ENCODE data around the gene ZNF324B.

Gene ZNF324B

DNA sequence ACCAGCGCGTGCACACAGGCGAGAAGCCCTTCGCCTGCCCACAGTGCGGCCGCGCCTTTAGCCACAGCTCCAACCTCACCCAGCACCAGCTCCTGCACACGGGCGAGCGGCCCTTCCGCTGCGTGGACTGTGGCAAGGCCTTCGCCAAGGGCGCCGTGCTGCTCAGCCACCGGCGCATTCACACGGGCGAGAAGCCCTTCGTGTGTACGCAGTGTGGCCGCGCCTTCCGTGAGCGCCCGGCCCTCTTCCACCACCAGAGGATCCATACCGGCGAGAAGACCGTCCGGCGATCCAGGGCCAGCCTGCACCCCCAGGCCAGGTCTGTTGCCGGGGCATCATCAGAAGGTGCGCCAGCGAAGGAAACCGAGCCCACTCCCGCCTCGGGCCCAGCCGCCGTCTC, 20.3 kb downstream of the ZNF324B start:
- H3K27ac ChIP-seq (ENCODE audit: insufficient read depth, low read length, poor library complexity, severe bottlenecking) = no peak overlapping the region
- no peak overlapping the region for H3K4me3 ChIP-seq (ENCODE audit: insufficient read depth, low read depth, low read length, poor library complexity, severe bottlenecking)
- H3K36me3 ChIP-seq (ENCODE audit: control insufficient read depth, insufficient read depth, low read length) = peaks cover 8% of the 10 kb centered on the region
- H3K9me3 ChIP-seq (ENCODE audit: control insufficient read depth, low read length) = no peaks in the 10 kb centered on the region
- no peaks in the 10 kb centered on the region for H3K27me3 ChIP-seq (replicated peaks; ENCODE audit: control insufficient read depth, insufficient read depth, low read length, poor library complexity, severe bottlenecking)
- H3K4me1 ChIP-seq (ENCODE audit: control insufficient read depth, insufficient read depth, low read length, poor library complexity, severe bottlenecking) = peaks cover 22% of the 10 kb centered on the region
- DNase-seq = no peak

DNA sequence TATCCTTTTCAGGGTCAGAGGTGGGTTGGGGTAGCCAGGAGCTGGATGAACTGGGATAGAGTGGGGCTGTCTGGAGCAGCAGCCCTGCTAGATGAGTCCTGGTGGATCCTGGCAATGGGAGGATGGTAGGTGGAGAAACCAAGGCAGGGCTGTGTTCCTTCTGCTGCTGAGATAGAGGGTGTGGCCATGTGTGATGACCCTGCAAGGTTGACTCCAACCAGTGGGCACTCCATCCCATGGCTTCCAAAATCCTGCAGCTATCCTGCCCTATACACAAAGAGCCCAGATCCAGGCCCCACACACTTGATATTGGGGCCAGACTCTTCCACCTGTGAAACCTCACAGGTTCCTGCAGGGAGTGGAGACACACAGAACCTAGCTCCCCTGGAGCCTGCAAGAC, 22.4 kb downstream of the ZNF324B start:
- Histone ChIP-seq H3K27ac (ENCODE audit: insufficient read depth, low read length, poor library complexity, severe bottlenecking) (no peak overlapping the region), H3K4me3 (ENCODE audit: insufficient read depth, low read depth, low read length, poor library complexity, severe bottlenecking) (no peak overlapping the region), H3K27me3 (replicated peaks; ENCODE audit: control insufficient read depth, insufficient read depth, low read length, poor library complexity, severe bottlenecking) (no peaks in the 10 kb centered on the region), H3K9me3 (ENCODE audit: control insufficient read depth, low read length) (no peaks in the 10 kb centered on the region), H3K4me1 (ENCODE audit: control insufficient read depth, insufficient read depth, low read length, poor library complexity, severe bottlenecking) (peaks cover 14% of the 10 kb centered on the region), H3K36me3 (ENCODE audit: control insufficient read depth, insufficient read depth, low read length) (peaks cover 8% of the 10 kb centered on the region)
- DNase-seq = no peak

DNA sequence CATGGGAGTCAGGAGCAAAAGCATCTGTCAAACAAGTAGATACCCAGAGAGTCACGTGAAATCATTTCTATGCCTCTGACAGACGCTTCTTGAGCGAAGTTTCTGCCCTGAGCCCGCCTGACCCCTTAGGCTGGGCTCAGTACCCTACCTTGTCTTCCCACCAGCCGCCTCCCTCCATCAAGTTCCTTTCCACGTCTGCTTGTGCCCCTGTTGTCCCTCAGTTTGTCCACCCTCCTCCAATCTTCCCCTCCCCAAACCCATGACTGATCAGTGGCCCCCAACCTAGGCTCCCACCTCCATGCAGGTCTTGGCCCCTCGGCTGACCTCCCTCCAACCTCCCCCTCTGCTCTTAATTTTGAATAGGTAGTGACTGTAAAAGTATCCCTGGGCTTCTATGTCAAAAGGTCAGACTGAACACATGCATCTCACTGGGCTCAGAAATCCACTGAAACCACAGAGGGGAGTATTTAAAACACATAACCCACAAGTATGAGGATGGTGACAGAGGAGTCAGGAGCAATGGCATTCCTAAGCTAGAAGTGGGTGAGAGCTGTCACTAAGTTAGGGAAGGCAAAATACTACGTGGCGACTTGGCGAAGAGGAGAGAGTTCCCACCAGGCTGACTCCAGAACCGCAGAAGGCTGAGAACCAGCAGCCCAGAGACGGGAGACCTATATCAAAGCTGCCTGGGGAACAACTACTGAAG, 23.0 kb downstream of the ZNF324B start:
- H3K27me3 ChIP-seq (replicated peaks; ENCODE audit: control insufficient read depth, insufficient read depth, low read length, poor library complexity, severe bottlenecking) = no peaks in the 10 kb centered on the region
- peaks cover 5% of the 10 kb centered on the region for H3K36me3 ChIP-seq (ENCODE audit: control insufficient read depth, insufficient read depth, low read length)
- no peak overlapping the region for H3K4me3 ChIP-seq (ENCODE audit: insufficient read depth, low read depth, low read length, poor library complexity, severe bottlenecking)
- H3K27ac ChIP-seq (ENCODE audit: insufficient read depth, low read length, poor library complexity, severe bottlenecking) = peak overlapping the region; percentile 94
- no peaks in the 10 kb centered on the region for H3K9me3 ChIP-seq (ENCODE audit: control insufficient read depth, low read length)
- peaks cover 14% of the 10 kb centered on the region for H3K4me1 ChIP-seq (ENCODE audit: control insufficient read depth, insufficient read depth, low read length, poor library complexity, severe bottlenecking)
- no peak for DNase-seq

DNA sequence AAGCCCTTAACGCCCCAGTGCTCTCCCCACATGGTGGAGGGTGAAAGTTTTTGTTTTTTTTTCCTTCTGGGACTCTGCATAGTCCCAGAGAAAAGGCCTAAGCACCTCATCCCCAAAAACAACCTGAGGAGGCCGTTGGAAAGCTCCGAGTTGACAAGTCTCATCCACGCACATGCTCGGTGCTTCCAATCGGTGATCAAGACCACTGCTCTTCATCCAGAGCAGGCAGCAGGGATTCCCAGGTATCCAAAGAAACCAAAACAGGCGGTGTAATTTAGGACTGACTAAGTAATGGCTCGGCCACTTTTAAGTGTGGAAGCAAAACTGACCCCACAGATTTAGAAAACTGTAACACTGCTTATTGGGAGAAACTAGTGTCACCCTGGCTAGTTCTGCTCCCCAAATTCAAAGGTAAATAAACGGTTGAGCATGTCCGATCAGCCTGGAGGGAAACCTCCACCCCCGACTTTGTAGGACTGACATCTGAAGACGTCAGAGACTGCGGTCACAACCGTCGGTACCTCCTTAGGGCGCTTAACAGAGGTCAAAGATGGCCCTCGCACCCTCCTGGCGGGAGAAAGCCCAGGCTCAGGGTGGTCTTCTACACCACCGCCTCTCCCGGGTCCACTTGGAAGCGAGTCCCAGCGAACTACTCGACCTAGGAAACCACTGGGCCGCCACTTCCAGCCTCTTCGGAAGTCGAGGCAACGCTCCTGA, 23.7 kb downstream of the ZNF324B start:
- Histone ChIP-seq H3K9me3 (ENCODE audit: control insufficient read depth, low read length) (no peaks in the 10 kb centered on the region), H3K27ac (ENCODE audit: insufficient read depth, low read length, poor library complexity, severe bottlenecking) (peak overlapping the region; percentile 94), H3K36me3 (ENCODE audit: control insufficient read depth, insufficient read depth, low read length) (peaks cover 3% of the 10 kb centered on the region), H3K4me1 (ENCODE audit: control insufficient read depth, insufficient read depth, low read length, poor library complexity, severe bottlenecking) (peaks cover 14% of the 10 kb centered on the region), H3K4me3 (ENCODE audit: insufficient read depth, low read depth, low read length, poor library complexity, severe bottlenecking) (peak overlapping the region; percentile 64), H3K27me3 (replicated peaks; ENCODE audit: control insufficient read depth, insufficient read depth, low read length, poor library complexity, severe bottlenecking) (no peaks in the 10 kb centered on the region)
- DNase-seq = no peak

DNA sequence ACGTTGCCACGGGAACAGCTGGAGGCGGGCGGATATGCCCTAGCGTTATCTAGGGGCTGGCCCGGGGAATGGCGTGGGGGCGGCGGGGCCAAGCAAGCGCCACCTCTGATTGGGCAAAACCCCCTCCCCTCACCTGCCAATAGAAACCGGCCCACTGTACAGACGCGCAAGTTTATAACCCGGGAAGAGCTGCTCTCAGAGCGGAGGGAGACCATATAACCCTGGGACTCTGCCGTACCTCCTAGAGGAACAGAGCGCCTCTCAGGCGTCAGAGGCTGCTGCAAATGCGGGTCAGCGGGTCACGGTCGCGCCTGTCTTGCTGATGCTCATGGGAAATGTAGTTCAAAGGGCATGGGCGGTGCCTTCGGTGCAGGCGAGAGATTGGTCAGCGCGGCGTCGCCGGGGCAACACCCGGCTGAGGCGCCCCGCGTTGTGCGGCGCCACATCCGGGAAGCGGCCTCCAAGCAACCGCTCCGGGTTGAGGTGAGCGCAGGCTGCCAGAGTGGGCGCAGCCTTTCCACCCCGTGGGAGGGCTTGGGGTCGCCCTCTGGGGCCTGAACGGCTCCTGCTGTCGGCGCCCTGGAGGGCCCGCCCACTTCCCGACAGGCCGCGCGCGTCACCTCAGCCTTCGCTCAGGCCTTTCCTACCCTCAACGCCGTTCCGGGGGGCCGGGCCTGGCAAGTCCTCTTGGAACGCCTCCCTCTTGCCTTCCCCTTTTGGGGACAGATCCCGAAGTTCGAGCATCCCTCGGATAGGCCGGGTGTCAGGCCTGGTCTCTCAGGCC, 24.5 kb downstream of the ZNF324B start, which contains the start of gene ZNF446:
ZNF446 (plus strand) TSS at position 639 of the 784 bp plus-strand sequence. CDS start 867 bp downstream, outside the sequence.
- H3K9me3 ChIP-seq (ENCODE audit: control insufficient read depth, low read length) = no peaks in the 10 kb centered on the region
- H3K4me3 ChIP-seq (ENCODE audit: insufficient read depth, low read depth, low read length, poor library complexity, severe bottlenecking) = peak within 1 kb of the TSS; percentile 64
- H3K27me3 ChIP-seq (replicated peaks; ENCODE audit: control insufficient read depth, insufficient read depth, low read length, poor library complexity, severe bottlenecking) = no peaks in the 10 kb centered on the region
- H3K27ac ChIP-seq (ENCODE audit: insufficient read depth, low read length, poor library complexity, severe bottlenecking) = peak within 1 kb of the TSS; percentile 94
- peaks cover 14% of the 10 kb centered on the region for H3K4me1 ChIP-seq (ENCODE audit: control insufficient read depth, insufficient read depth, low read length, poor library complexity, severe bottlenecking)
- H3K36me3 ChIP-seq (ENCODE audit: control insufficient read depth, insufficient read depth, low read length) = peaks cover under 1% of the 10 kb centered on the region
- DNase-seq = peak; percentile 89 to 95 (median 94)

DNA sequence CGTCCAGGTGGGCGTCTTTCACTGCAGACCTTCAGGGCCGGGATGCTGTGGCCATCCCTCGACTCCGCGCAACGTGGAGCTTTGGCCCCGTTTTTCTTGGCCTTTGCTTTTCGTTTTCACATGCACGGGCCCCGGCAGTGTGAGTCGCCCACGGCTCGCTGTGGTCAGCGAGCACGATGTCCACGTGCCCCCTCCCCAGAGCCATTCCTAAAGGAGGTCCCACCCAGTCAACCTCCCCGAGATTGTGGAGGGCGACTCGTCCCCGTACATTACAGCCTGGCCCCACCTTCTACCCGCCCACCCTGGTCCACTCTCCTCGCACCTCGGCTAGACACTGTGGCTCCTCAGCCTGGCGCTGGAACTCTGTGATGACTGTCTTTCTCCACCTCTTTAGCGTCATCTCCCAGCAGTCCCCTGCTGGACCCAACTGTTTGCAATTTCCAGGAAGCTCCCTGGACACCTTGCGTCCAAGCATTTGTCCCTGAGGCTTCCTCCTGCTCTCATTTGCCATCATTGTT, 25.1 kb downstream of the ZNF324B start:
- no peaks in the 10 kb centered on the region for H3K9me3 ChIP-seq (ENCODE audit: control insufficient read depth, low read length)
- no peak for DNase-seq
- H3K27me3 ChIP-seq (replicated peaks; ENCODE audit: control insufficient read depth, insufficient read depth, low read length, poor library complexity, severe bottlenecking) = no peaks in the 10 kb centered on the region
- H3K4me3 ChIP-seq (ENCODE audit: insufficient read depth, low read depth, low read length, poor library complexity, severe bottlenecking) = peak overlapping the region; percentile 64
- H3K4me1 ChIP-seq (ENCODE audit: control insufficient read depth, insufficient read depth, low read length, poor library complexity, severe bottlenecking) = peaks cover 14% of the 10 kb centered on the region
- H3K27ac ChIP-seq (ENCODE audit: insufficient read depth, low read length, poor library complexity, severe bottlenecking) = peak overlapping the region; percentile 94
- no peaks in the 10 kb centered on the region for H3K36me3 ChIP-seq (ENCODE audit: control insufficient read depth, insufficient read depth, low read length)

DNA sequence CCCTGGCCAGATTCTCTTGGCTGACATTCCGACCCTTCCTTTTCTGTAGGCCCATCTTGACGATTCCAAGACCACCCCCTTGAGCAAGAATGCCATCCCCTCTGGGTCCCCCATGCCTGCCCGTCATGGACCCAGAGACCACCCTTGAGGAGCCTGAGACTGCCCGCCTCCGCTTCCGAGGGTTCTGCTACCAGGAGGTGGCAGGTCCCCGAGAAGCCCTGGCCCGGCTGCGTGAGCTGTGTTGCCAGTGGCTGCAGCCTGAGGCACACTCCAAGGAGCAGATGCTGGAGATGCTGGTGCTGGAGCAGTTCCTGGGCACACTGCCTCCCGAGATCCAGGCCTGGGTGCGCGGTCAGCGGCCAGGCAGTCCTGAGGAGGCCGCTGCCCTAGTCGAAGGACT, 25.7 kb downstream of the ZNF324B start:
- no peaks in the 10 kb centered on the region for H3K36me3 ChIP-seq (ENCODE audit: control insufficient read depth, insufficient read depth, low read length)
- no peak for DNase-seq
- H3K27ac ChIP-seq (ENCODE audit: insufficient read depth, low read length, poor library complexity, severe bottlenecking) = no peak overlapping the region
- H3K27me3 ChIP-seq (replicated peaks; ENCODE audit: control insufficient read depth, insufficient read depth, low read length, poor library complexity, severe bottlenecking) = no peaks in the 10 kb centered on the region
- H3K4me3 ChIP-seq (ENCODE audit: insufficient read depth, low read depth, low read length, poor library complexity, severe bottlenecking) = no peak overlapping the region
- no peaks in the 10 kb centered on the region for H3K9me3 ChIP-seq (ENCODE audit: control insufficient read depth, low read length)
- H3K4me1 ChIP-seq (ENCODE audit: control insufficient read depth, insufficient read depth, low read length, poor library complexity, severe bottlenecking) = peaks cover 14% of the 10 kb centered on the region

DNA sequence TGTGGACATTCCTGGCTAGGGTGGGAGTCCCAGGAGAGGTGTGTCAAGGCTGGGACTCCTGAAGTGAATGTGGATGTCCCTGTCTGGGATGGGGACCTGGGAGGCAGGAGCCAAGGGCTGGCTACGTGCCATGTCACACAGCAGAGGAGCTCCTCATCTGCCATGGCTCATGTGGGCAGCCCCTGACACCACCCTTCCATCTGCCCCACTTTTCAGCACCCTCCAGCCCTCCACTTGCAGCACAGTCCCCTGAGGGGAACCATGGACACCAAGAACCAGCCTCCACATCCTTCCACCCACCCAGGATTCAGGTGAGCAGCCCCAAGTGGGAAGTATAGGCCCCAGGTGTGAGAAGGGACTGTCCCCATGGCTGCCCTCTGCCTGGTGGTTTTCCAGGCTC, 26.4 kb downstream of the ZNF324B start:
- Histone ChIP-seq H3K36me3 (ENCODE audit: control insufficient read depth, insufficient read depth, low read length) (no peaks in the 10 kb centered on the region), H3K27ac (ENCODE audit: insufficient read depth, low read length, poor library complexity, severe bottlenecking) (no peak overlapping the region)

DNA sequence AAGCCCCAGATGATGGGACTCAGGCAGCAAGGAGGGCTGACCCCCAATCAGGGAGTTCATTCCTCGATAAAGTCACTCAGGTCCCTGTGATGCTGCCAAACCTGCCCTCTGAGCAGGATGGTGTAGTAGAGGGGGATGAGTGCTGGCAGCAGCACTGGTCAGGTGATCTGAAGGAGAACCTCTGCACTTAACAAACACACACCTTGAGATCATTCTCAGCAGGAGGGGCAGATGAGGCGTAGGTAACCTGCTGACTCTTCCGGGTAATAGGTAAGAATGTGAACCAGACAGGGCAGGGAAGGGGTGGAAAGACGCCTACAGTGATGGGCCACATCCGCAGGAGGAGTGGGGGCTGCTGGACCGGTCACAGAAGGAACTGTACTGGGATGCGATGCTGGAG, 27.9 kb downstream of the ZNF324B start:
- H3K9me3 ChIP-seq (ENCODE audit: control insufficient read depth, low read length) = no peaks in the 10 kb centered on the region
- no peaks in the 10 kb centered on the region for H3K27me3 ChIP-seq (replicated peaks; ENCODE audit: control insufficient read depth, insufficient read depth, low read length, poor library complexity, severe bottlenecking)
- H3K4me3 ChIP-seq (ENCODE audit: insufficient read depth, low read depth, low read length, poor library complexity, severe bottlenecking) = no peak overlapping the region
- H3K4me1 ChIP-seq (ENCODE audit: control insufficient read depth, insufficient read depth, low read length, poor library complexity, severe bottlenecking) = peaks cover 14% of the 10 kb centered on the region
- no peaks in the 10 kb centered on the region for H3K36me3 ChIP-seq (ENCODE audit: control insufficient read depth, insufficient read depth, low read length)
- DNase-seq = no peak
- H3K27ac ChIP-seq (ENCODE audit: insufficient read depth, low read length, poor library complexity, severe bottlenecking) = no peak overlapping the region

More for the DNA sequence above, 26.4 kb downstream of the ZNF324B start:
- Histone ChIP-seq H3K27me3 (replicated peaks; ENCODE audit: control insufficient read depth, insufficient read depth, low read length, poor library complexity, severe bottlenecking) (no peaks in the 10 kb centered on the region), H3K9me3 (ENCODE audit: control insufficient read depth, low read length) (no peaks in the 10 kb centered on the region), H3K4me3 (ENCODE audit: insufficient read depth, low read depth, low read length, poor library complexity, severe bottlenecking) (no peak overlapping the region), H3K4me1 (ENCODE audit: control insufficient read depth, insufficient read depth, low read length, poor library complexity, severe bottlenecking) (peaks cover 14% of the 10 kb centered on the region)
- no peak for DNase-seq

All from effector memory CD4-positive, alpha-beta T cell (primary cell).